ENCODE measurements around the gene FAM200A.

GRCh38 chr7:99500637-99501009, 51.3 kb downstream of the FAM200A start:
- TF ChIP-seq, protein P1, sequence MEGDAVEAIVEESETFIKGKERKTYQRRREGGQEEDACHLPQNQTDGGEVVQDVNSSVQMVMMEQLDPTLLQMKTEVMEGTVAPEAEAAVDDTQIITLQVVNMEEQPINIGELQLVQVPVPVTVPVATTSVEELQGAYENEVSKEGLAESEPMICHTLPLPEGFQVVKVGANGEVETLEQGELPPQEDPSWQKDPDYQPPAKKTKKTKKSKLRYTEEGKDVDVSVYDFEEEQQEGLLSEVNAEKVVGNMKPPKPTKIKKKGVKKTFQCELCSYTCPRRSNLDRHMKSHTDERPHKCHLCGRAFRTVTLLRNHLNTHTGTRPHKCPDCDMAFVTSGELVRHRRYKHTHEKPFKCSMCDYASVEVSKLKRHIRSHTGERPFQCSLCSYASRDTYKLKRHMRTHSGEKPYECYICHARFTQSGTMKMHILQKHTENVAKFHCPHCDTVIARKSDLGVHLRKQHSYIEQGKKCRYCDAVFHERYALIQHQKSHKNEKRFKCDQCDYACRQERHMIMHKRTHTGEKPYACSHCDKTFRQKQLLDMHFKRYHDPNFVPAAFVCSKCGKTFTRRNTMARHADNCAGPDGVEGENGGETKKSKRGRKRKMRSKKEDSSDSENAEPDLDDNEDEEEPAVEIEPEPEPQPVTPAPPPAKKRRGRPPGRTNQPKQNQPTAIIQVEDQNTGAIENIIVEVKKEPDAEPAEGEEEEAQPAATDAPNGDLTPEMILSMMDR (conservative IDR thresholded peaks at IDR 0.05 in 1 of 2, IDR thresholded peaks at IDR 0.05 in 1 of 2; ENCODE audit: low read depth in 1 of 2, low read length in 2 of 2), result no peak
- TF ChIP-seq EZH2 (IDR thresholded peaks at IDR 0.05; ENCODE audit: low read length, missing control alignments), result no peak
